CD14-positive monocyte (primary cell): ENCODE data around the gene PIAS1. TPM values are rescaled to one million over a fixed set of nuclear protein-coding genes. Genes with fewer than 3 reads are reported as not detected.

ENCODE experiments used
- DNase-seq, 3 donors: peaks; one replicate each; pipeline ENCODE4 v3.0.0-alpha.2; 2011 to 2022
- H2AFZ ChIP-seq: 2 replicates; pipeline ENCODE4 v1.6.0; 2012; ENCODE audit warnings: mild to moderate bottlenecking, low read depth, low read length, inconsistent platforms; ENCODE audit not compliant: insufficient read depth, poor library complexity, severe bottlenecking
- H3K27ac ChIP-seq, 2 donors: 1 replicate in 1 of 2; 2 replicates in 1 of 2; pipeline ENCODE4 v1.5.1; 2012 to 2013; ENCODE audit warnings: low read length in 2 of 2, control low read depth in 1 of 2, inconsistent platforms in 1 of 2, low read depth in 1 of 2, mild to moderate bottlenecking in 1 of 2
- H3K27me3 ChIP-seq, 2 donors: one replicate each; pipeline versions ENCODE4 v1.6.0 to v1.6.1; 2011 to 2013; ENCODE audit warnings: low read length in 2 of 2; ENCODE audit not compliant: control insufficient read depth in 2 of 2, insufficient read depth in 2 of 2
- H3K36me3 ChIP-seq, 2 donors: replicated peaks in 1 of 2; 1 replicate in 1 of 2; 2 replicates in 1 of 2; pipeline versions ENCODE4 v1.5.1 to v1.6.1; 2012 to 2013; ENCODE audit warnings: low read length in 2 of 2, control low read depth in 1 of 2, inconsistent platforms in 1 of 2, mild to moderate bottlenecking in 1 of 2; ENCODE audit not compliant: insufficient read depth in 2 of 2, control insufficient read depth in 1 of 2
- H3K4me1 ChIP-seq, 2 donors: 1 replicate in 1 of 2; 2 replicates in 1 of 2; pipeline versions ENCODE4 v1.5.1 to v1.6.1; 2012 to 2013; ENCODE audit warnings: low read length in 2 of 2, control low read depth in 1 of 2, inconsistent platforms in 1 of 2, mild to moderate bottlenecking in 1 of 2, moderate library complexity in 1 of 2; ENCODE audit not compliant: insufficient read depth in 2 of 2, control insufficient read depth in 1 of 2
- H3K4me2 ChIP-seq: replicated peaks from 2 replicates; pipeline ENCODE3; 2012; ENCODE audit warnings: low read length, moderate library complexity, mild to moderate bottlenecking; ENCODE audit not compliant: poor library complexity, severe bottlenecking; ENCODE audit errors: extremely low read depth
- H3K4me3 ChIP-seq, 3 experiments: fragments of 200-600 bp in 1 of 3; sonication (generic) in 1 of 3; replicated peaks in 1 of 3; 1 replicate in 2 of 3; 2 replicates in 1 of 3; pipeline ENCODE4 v1.5.1; 2011 to 2013; ENCODE audit warnings: low read length in 3 of 3, mild to moderate bottlenecking in 3 of 3, control low read depth in 2 of 3, low read depth in 2 of 3, inconsistent platforms in 1 of 3, moderate library complexity in 1 of 3
- H3K79me2 ChIP-seq: 2 replicates; pipeline ENCODE4 v1.6.0; 2012; ENCODE audit warnings: mild to moderate bottlenecking, control low read depth, inconsistent platforms, low read length, moderate library complexity; ENCODE audit not compliant: insufficient read depth
- H3K9ac ChIP-seq: 2 replicates; pipeline ENCODE4 v1.6.0; 2017; ENCODE audit warnings: low read length, mild to moderate bottlenecking; ENCODE audit not compliant: insufficient read depth, poor library complexity, severe bottlenecking
- H3K9me3 ChIP-seq, 2 donors: replicated peaks in 1 of 2; 1 replicate in 1 of 2; 2 replicates in 1 of 2; pipeline versions ENCODE4 v1.5.1 to v1.6.1; 2012 to 2013; ENCODE audit warnings: low read length in 2 of 2, control low read depth in 1 of 2; ENCODE audit not compliant: control insufficient read depth in 1 of 2, insufficient read depth in 1 of 2
- H4K20me1 ChIP-seq: 2 replicates; pipeline ENCODE4 v1.6.0; 2012; ENCODE audit warnings: mild to moderate bottlenecking, low read length, control low read depth, moderate library complexity; ENCODE audit not compliant: insufficient read depth
- H3K27ac Mint-ChIP-seq, 7 donors: one replicate each; pipeline ENCODE4 v1.8.0; 2020; ENCODE audit warnings: mild to moderate bottlenecking in 7 of 7, mixed read lengths in 7 of 7, moderate library complexity in 6 of 7, inconsistent platforms in 2 of 7
- H3K27me3 Mint-ChIP-seq, 3 donors: one replicate each; pipeline ENCODE4 v1.8.0; 2021 to 2022; ENCODE audit warnings: low read depth in 3 of 3, mild to moderate bottlenecking in 3 of 3, mixed read lengths in 3 of 3, moderate library complexity in 3 of 3, inconsistent platforms in 1 of 3
- H3K36me3 Mint-ChIP-seq, 2 donors: one replicate each; pipeline ENCODE4 v1.8.0; 2020; ENCODE audit warnings: mixed read lengths in 2 of 2, inconsistent platforms in 1 of 2, mild to moderate bottlenecking in 1 of 2
- H3K4me1 Mint-ChIP-seq: one replicate; pipeline ENCODE4 v1.8.0; 2020; ENCODE audit warnings: mild to moderate bottlenecking, mixed read lengths
- H3K4me3 Mint-ChIP-seq, 2 donors: one replicate each; pipeline ENCODE4 v1.8.0; 2020; ENCODE audit warnings: mild to moderate bottlenecking in 2 of 2, mixed read lengths in 2 of 2, moderate library complexity in 1 of 2
- H3K9me3 Mint-ChIP-seq, 7 donors: one replicate each; pipeline ENCODE4 v1.8.0; 2020 to 2022; ENCODE audit warnings: mixed read lengths in 7 of 7, mild to moderate bottlenecking in 6 of 7, moderate library complexity in 6 of 7, inconsistent platforms in 2 of 7
- CTCF ChIP-seq: fragments of 200-600 bp; IDR thresholded peaks from one replicate; pipeline ENCODE4 v1.8.0; 2022; ENCODE audit warnings: antibody characterized with exemption, mild to moderate bottlenecking
- WGBS: methylation state at CpG from one replicate; pipeline ENCODE4 v1.1.5; 2013; ENCODE audit warnings: missing lambda C conversion rate; ENCODE audit not compliant: insufficient coverage; 5-methylcytosine and 5-hydroxymethylcytosine counted together
- intact Hi-C, 2 donors: fragments of 100-400 bp; cut with micrococcal nuclease; formaldehyde crosslinking; loops; one replicate each; pipeline versions ENCODE4 v1.15.0 to v1.15.1; 2023
- polyA plus RNA-seq, 3 donors: library from polyadenylated mRNA; depleted of rRNA in 1 of 3; unstranded in 2 of 3; stranded (reverse) in 1 of 3; fragments of 300-500 nt in 2 of 3; fragments of >200 nt in 1 of 3; fragmentation: Illumina TruSeq in 2 of 3; gene quantifications; 1 replicate in 2 of 3; 2 replicates in 1 of 3; pipeline ENCODE4 v1.2.3, GENCODE V29; 2012 to 2021

Gene PIAS1
- polyA plus RNA-seq, 3 donors, result 47.3 to 109 (median 89.8) TPM

- H3K27ac ChIP-seq, result no peak overlapping the region
- no peaks in the 10 kb centered on the region for H3K36me3 ChIP-seq
- no peaks in the 10 kb centered on the region for H3K4me1 ChIP-seq
- no peaks in the 10 kb centered on the region for H3K79me2 ChIP-seq
- intact Hi-C loops, result no loop called here
- H3K9ac ChIP-seq, result no peak overlapping the region
- Mint-ChIP-seq H3K27ac (no peak overlapping the region), H3K4me3 (no peak overlapping the region), H3K4me1 (peaks cover 5% of the 10 kb centered on the region), H3K9me3 (peaks cover 0 to 4% (median 4%) of the 10 kb centered on the region in 7 donors), H3K27me3 (peaks cover 1 to 7% (median 3%) of the 10 kb centered on the region in 3 donors), H3K36me3 (no peaks in the 10 kb centered on the region)
- H2AFZ ChIP-seq, result no peak overlapping the region
- no peaks in the 10 kb centered on the region for H3K9me3 ChIP-seq
- no peaks in the 10 kb centered on the region for H3K27me3 ChIP-seq
- H3K4me3 ChIP-seq, result no peak overlapping the region
- WGBS, result 100% methylated on average over 6 of the region's 6 CpGs
- H3K4me2 ChIP-seq, result no peak overlapping the region
- no peak for DNase-seq
- H4K20me1 ChIP-seq, result no peaks in the 10 kb centered on the region
- no peak for TF ChIP-seq CTCF
These were observed 36.9 kb upstream of the PIAS1 start for GRCh38 chr15:68017201-68017600.

DNA sequence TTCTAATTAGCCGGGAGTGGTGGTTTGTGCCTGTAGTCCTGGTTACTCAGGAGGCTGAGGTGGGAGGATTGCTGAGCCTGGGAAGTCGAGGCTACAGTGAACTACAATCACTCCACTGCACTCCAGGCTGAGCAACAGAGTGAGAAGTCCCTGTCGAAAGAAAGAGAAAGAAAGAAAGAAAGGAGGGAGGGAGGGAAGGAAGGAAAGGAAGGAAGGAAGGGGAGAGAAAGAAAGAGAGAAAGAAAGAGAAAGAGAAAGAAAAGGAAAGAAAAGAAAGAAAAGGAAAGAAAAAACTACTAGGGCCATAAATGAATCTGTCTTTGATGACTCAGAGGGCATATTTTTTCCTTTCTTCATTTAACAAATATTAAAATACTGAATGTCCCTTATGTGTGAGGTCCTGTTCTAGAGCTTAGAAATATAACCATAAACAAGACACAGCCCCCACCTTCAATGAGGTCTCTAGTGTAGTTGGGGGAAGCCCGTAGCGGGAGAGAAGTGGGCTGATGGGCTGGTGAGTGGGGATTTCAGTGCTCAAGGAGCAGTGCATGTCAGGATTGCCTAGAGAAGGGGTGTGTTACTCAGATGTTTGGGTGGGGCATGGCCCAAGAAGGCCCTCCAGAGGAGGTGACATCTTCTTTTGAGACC lies 35.2 kb upstream of the PIAS1 start:
- no peak for DNase-seq
- Mint-ChIP-seq H3K4me3 (no peak overlapping the region), H3K9me3 (peaks cover 0 to 4% (median 4%) of the 10 kb centered on the region in 7 donors), H3K27me3 (peaks cover 3 to 6% (median 5%) of the 10 kb centered on the region in 3 donors), H3K27ac (no peak overlapping the region), H3K36me3 (no peaks in the 10 kb centered on the region), H3K4me1 (peaks cover 14% of the 10 kb centered on the region)
- no peak for TF ChIP-seq CTCF
- Histone ChIP-seq H3K27ac (no peak overlapping the region), H3K36me3 (no peaks in the 10 kb centered on the region), H3K79me2 (no peaks in the 10 kb centered on the region), H3K27me3 (no peaks in the 10 kb centered on the region), H2AFZ (no peak overlapping the region), H4K20me1 (no peaks in the 10 kb centered on the region), H3K9ac (no peak overlapping the region), H3K4me2 (no peak overlapping the region), H3K4me1 (no peaks in the 10 kb centered on the region), H3K9me3 (no peaks in the 10 kb centered on the region), H3K4me3 (no peak overlapping the region)
- intact Hi-C loops, result no loop called here
- WGBS, result no CpG with 5 or more reads among the region's 5 CpGs
